Measurements from ENCODE around the gene PLA1A.
A peak's percentile ranks its signal among the peaks of the same experiment; 100 is the strongest.
"Not testable (repeated sequence)": the region's sequence is repeated elsewhere in the genome, so short reads cannot be mapped to it uniquely, and the experiment has no call there.

Gene PLA1A

GRCh38 chr3:119597548-119598288 lies at the start of gene PLA1A:
Gene PLA1A, plus strand, starts transcription at chr3:119597885. Its CDS starts 29 bp downstream, at chr3:119597914.
- no peak for DNase-seq (ENCODE audit: low read depth)

GRCh38 chr3:119548341-119548740 lies 49.3 kb upstream of the PLA1A start:
- DNase-seq (ENCODE audit: low read depth): no peak

GRCh38 chr3:119550192-119550910 lies 47.3 kb upstream of the PLA1A start:
- no peak for DNase-seq (ENCODE audit: low read depth)

- DNase-seq (ENCODE audit: low read depth): no peak
These were observed 46.1 kb upstream of the PLA1A start for GRCh38 chr3:119551598-119551997.

- not testable (repeated sequence) for DNase-seq (ENCODE audit: low read depth)
These were observed 44.8 kb upstream of the PLA1A start for GRCh38 chr3:119552928-119553327.

GRCh38 chr3:119553823-119554415 lies 43.8 kb upstream of the PLA1A start:
- no peak for DNase-seq (ENCODE audit: low read depth)

- DNase-seq (ENCODE audit: low read depth): no peak
These were observed 42.4 kb upstream of the PLA1A start for GRCh38 chr3:119555309-119555735.

GRCh38 chr3:119555929-119556328 lies 41.8 kb upstream of the PLA1A start:
- DNase-seq (ENCODE audit: low read depth): no peak

GRCh38 chr3:119557192-119557876 lies 40.4 kb upstream of the PLA1A start:
- no peak for DNase-seq (ENCODE audit: low read depth)

- no peak for DNase-seq (ENCODE audit: low read depth)
These were observed 39.8 kb upstream of the PLA1A start for GRCh38 chr3:119557877-119558269.

GRCh38 chr3:119558626-119559317 lies 38.9 kb upstream of the PLA1A start:
- DNase-seq (ENCODE audit: low read depth): no peak

- DNase-seq (ENCODE audit: low read depth): peak; percentile 30
These were observed 38.2 kb upstream of the PLA1A start, which contains the start of gene CD80 for GRCh38 chr3:119559441-119559963. Gene CD80, minus strand, starts transcription at chr3:119559614. Its CDS starts 1,886 bp downstream, at chr3:119557728.

- no peak for DNase-seq (ENCODE audit: low read depth)
These were observed 37.5 kb upstream of the PLA1A start for GRCh38 chr3:119560160-119560559.

GRCh38 chr3:119562307-119562961 lies 35.3 kb upstream of the PLA1A start:
- no peak for DNase-seq (ENCODE audit: low read depth)

- not testable (repeated sequence) for DNase-seq (ENCODE audit: low read depth)
These were observed 34.4 kb upstream of the PLA1A start for GRCh38 chr3:119563334-119563733.

- no peak for DNase-seq (ENCODE audit: low read depth)
These were observed 28.5 kb upstream of the PLA1A start for GRCh38 chr3:119569156-119569555.

GRCh38 chr3:119570229-119570628 lies 27.5 kb upstream of the PLA1A start:
- DNase-seq (ENCODE audit: low read depth): no peak

GRCh38 chr3:119571230-119571629 lies 26.5 kb upstream of the PLA1A start:
- no peak for DNase-seq (ENCODE audit: low read depth)

- no peak for DNase-seq (ENCODE audit: low read depth)
These were observed 26.0 kb upstream of the PLA1A start for GRCh38 chr3:119571688-119572087.

- DNase-seq (ENCODE audit: low read depth): no peak
These were observed 22.2 kb upstream of the PLA1A start for GRCh38 chr3:119575507-119575906.
